Measurements from ENCODE around the gene NOLC1.

The NOLC1 gene

GRCh38 chr10:102120991-102121738 lies 31.0 kb upstream of the NOLC1 start:
- Histone ChIP-seq H3K9ac (ENCODE audit: low read length) (peak overlapping the region; percentile 83), H3K27me3 (replicated peaks; ENCODE audit: insufficient read depth, low read length) (no peaks in the 10 kb centered on the region), H3K9me3 (replicated peaks; ENCODE audit: insufficient read depth, low read length) (no peaks in the 10 kb centered on the region), H3K4me3 (ENCODE audit: low read length) (peak overlapping the region; percentile 95), H4K20me1 (ENCODE audit: insufficient read depth, low read length) (no peaks in the 10 kb centered on the region), H3K79me2 (ENCODE audit: low read length) (peaks cover 36% of the 10 kb centered on the region), H3K27ac (ENCODE audit: low read length) (no peak overlapping the region), H3K4me2 (ENCODE audit: low read depth, low read length) (peak overlapping the region; percentile 97), H3K36me3 (replicated peaks; ENCODE audit: insufficient read depth, low read length) (no peaks in the 10 kb centered on the region), H3F3A (ENCODE audit: insufficient read depth, low read length) (peaks cover 3% of the 10 kb centered on the region; the same call in 1 of the 2 replicates), H3K9me2 (replicated peaks; ENCODE audit: insufficient read depth, low read length) (no peaks in the 10 kb centered on the region), H3K4me1 (ENCODE audit: low read length) (peaks cover 21% of the 10 kb centered on the region), H2AFZ (ENCODE audit: low read length) (peak overlapping the region; percentile 95)
- TF ChIP-seq EZH2phosphoT487 (IDR thresholded peaks at IDR 0.05; ENCODE audit: low read length) (no peak), CTCF (IDR thresholded peaks at IDR 0.05; ENCODE audit: low read length) (no peak), EZH2 (optimal IDR thresholded peaks at IDR 0.05; ENCODE audit: low read depth, low read length) (no peak)
- no peak for DNase-seq

- no peaks in the 10 kb centered on the region for H4K20me1 ChIP-seq (ENCODE audit: insufficient read depth, low read length)
- H3K4me2 ChIP-seq (ENCODE audit: low read depth, low read length) = no peak overlapping the region
- H3K9me2 ChIP-seq (replicated peaks; ENCODE audit: insufficient read depth, low read length) = no peaks in the 10 kb centered on the region
- DNase-seq = no peak
- no peak overlapping the region for H3K27ac ChIP-seq (ENCODE audit: low read length)
- H2AFZ ChIP-seq (ENCODE audit: low read length) = no peak overlapping the region
- H3K4me1 ChIP-seq (ENCODE audit: low read length) = peaks cover 17% of the 10 kb centered on the region
- no peak overlapping the region for H3K9ac ChIP-seq (ENCODE audit: low read length)
- H3K36me3 ChIP-seq (replicated peaks; ENCODE audit: insufficient read depth, low read length) = no peaks in the 10 kb centered on the region
- no peaks in the 10 kb centered on the region for H3K9me3 ChIP-seq (replicated peaks; ENCODE audit: insufficient read depth, low read length)
- TF ChIP-seq CTCF (IDR thresholded peaks at IDR 0.05; ENCODE audit: low read length) (no peak), EZH2 (optimal IDR thresholded peaks at IDR 0.05; ENCODE audit: low read depth, low read length) (no peak), EZH2phosphoT487 (IDR thresholded peaks at IDR 0.05; ENCODE audit: low read length) (no peak)
- H3K79me2 ChIP-seq (ENCODE audit: low read length) = peaks cover 29% of the 10 kb centered on the region
- no peaks in the 10 kb centered on the region for H3K27me3 ChIP-seq (replicated peaks; ENCODE audit: insufficient read depth, low read length)
- peaks cover 3% of the 10 kb centered on the region; the same call in 1 of the 2 replicates for H3F3A ChIP-seq (ENCODE audit: insufficient read depth, low read length)
- H3K4me3 ChIP-seq (ENCODE audit: low read length) = no peak overlapping the region
These were observed 30.3 kb upstream of the NOLC1 start for GRCh38 chr10:102121739-102122372.

- TF ChIP-seq EZH2 (optimal IDR thresholded peaks at IDR 0.05; ENCODE audit: low read depth, low read length) (no peak), CTCF (IDR thresholded peaks at IDR 0.05; ENCODE audit: low read length) (no peak), EZH2phosphoT487 (IDR thresholded peaks at IDR 0.05; ENCODE audit: low read length) (no peak)
- Histone ChIP-seq H3K9me3 (replicated peaks; ENCODE audit: insufficient read depth, low read length) (no peaks in the 10 kb centered on the region), H3K4me2 (ENCODE audit: low read depth, low read length) (no peak overlapping the region), H3K9me2 (replicated peaks; ENCODE audit: insufficient read depth, low read length) (no peaks in the 10 kb centered on the region), H3F3A (ENCODE audit: insufficient read depth, low read length) (no peaks in the 10 kb centered on the region), H3K9ac (ENCODE audit: low read length) (no peak overlapping the region), H2AFZ (ENCODE audit: low read length) (no peak overlapping the region), H3K27ac (ENCODE audit: low read length) (no peak overlapping the region), H3K36me3 (replicated peaks; ENCODE audit: insufficient read depth, low read length) (no peaks in the 10 kb centered on the region), H3K4me3 (ENCODE audit: low read length) (no peak overlapping the region), H3K4me1 (ENCODE audit: low read length) (peaks cover 13% of the 10 kb centered on the region), H3K27me3 (replicated peaks; ENCODE audit: insufficient read depth, low read length) (no peaks in the 10 kb centered on the region), H3K79me2 (ENCODE audit: low read length) (peaks cover 23% of the 10 kb centered on the region), H4K20me1 (ENCODE audit: insufficient read depth, low read length) (no peaks in the 10 kb centered on the region)
- DNase-seq = no peak
These were observed 29.7 kb upstream of the NOLC1 start for GRCh38 chr10:102122450-102122849.
